Measurements from ENCODE around the gene KIAA0513.
A peak's percentile ranks its signal among the peaks of the same experiment; 100 is the strongest.

The KIAA0513 gene

DNA sequence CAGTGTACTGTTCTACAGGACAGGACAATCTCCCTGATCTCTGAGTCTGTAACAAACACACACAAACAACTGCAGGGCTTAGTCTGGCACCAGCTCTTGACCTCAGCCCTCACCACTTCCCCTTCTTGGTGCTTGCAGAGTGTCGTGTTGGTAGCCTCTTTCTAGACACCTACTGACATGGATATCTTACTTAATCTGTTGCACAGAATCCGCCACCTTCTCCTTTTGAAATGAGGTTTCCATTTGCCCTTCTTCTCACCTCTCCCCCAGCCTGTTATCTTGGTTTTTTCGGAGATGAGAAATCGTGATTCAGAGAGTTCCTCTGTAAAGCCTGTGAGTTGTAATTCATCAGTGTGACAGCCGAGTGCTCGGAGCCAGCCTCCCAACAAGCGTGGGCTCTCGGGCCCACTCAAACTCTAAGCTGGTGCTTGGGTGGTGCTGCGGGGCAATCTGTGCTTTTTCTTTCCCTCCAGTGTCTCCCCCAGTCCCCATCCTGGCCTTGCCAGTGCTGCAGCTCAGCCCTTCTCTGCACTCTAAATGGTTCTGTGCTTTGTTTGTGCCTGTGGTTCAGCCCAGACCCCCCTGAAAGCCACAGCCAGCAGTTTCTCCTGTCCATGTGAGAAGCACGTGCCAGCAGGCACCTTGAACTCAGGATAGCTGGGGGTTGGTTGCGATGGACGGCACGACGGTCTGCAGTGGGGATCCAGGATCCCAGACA, 28.1 kb downstream of the KIAA0513 start:
- peak; percentile 51 to 75 (median 63) for DNase-seq
- Histone ChIP-seq H3K4me3 (ENCODE audit: insufficient read depth, low read depth, low read length, poor library complexity, severe bottlenecking) (peak overlapping the region; percentile 38), H3K36me3 (ENCODE audit: control insufficient read depth, insufficient read depth, low read length) (no peaks in the 10 kb centered on the region), H3K9me3 (ENCODE audit: control insufficient read depth, low read length) (no peaks in the 10 kb centered on the region), H3K27ac (ENCODE audit: insufficient read depth, low read length, poor library complexity, severe bottlenecking) (peak overlapping the region; percentile 72), H3K4me1 (ENCODE audit: control insufficient read depth, insufficient read depth, low read length, poor library complexity, severe bottlenecking) (peaks cover 26% of the 10 kb centered on the region), H3K27me3 (replicated peaks; ENCODE audit: control insufficient read depth, insufficient read depth, low read length, poor library complexity, severe bottlenecking) (no peaks in the 10 kb centered on the region)

DNA sequence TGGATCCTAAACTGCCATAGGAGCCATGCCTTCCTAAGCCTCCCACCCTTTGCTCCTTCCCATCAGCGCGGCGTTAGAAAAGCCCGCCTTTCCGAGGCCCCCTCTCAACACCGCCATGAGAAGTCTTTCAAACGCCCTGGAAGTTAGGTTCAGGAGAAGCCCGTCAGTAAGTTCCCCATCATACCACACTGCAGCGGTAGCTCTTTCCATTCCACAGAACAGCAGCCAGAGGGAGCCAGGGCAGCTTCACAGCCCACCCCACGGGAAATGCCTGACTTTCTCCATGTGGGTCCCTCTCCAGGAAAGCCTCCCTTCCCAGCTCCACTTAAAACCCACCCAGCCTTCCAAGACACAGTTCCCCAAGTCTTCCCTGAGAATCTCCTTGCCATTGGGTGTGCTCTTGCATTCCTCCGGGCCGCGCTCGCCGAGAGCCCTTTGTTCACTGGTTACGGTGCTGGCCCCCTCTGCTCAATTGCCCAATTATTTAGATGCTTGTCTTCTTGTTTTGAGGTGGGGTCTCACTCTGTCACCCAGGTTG, 28.7 kb downstream of the KIAA0513 start:
- H3K4me1 ChIP-seq (ENCODE audit: control insufficient read depth, insufficient read depth, low read length, poor library complexity, severe bottlenecking): peaks cover 26% of the 10 kb centered on the region
- no peaks in the 10 kb centered on the region for H3K27me3 ChIP-seq (replicated peaks; ENCODE audit: control insufficient read depth, insufficient read depth, low read length, poor library complexity, severe bottlenecking)
- H3K27ac ChIP-seq (ENCODE audit: insufficient read depth, low read length, poor library complexity, severe bottlenecking): peak overlapping the region; percentile 72
- DNase-seq: no peak
- no peaks in the 10 kb centered on the region for H3K9me3 ChIP-seq (ENCODE audit: control insufficient read depth, low read length)
- H3K36me3 ChIP-seq (ENCODE audit: control insufficient read depth, insufficient read depth, low read length): no peaks in the 10 kb centered on the region
- H3K4me3 ChIP-seq (ENCODE audit: insufficient read depth, low read depth, low read length, poor library complexity, severe bottlenecking): peak overlapping the region; percentile 38

- H3K27me3 ChIP-seq (replicated peaks; ENCODE audit: control insufficient read depth, insufficient read depth, low read length, poor library complexity, severe bottlenecking): no peaks in the 10 kb centered on the region
- peaks cover 26% of the 10 kb centered on the region for H3K4me1 ChIP-seq (ENCODE audit: control insufficient read depth, insufficient read depth, low read length, poor library complexity, severe bottlenecking)
- H3K9me3 ChIP-seq (ENCODE audit: control insufficient read depth, low read length): no peaks in the 10 kb centered on the region
- no peak for DNase-seq
- H3K27ac ChIP-seq (ENCODE audit: insufficient read depth, low read length, poor library complexity, severe bottlenecking): peak overlapping the region; percentile 41
- H3K4me3 ChIP-seq (ENCODE audit: insufficient read depth, low read depth, low read length, poor library complexity, severe bottlenecking): no peak overlapping the region
- no peaks in the 10 kb centered on the region for H3K36me3 ChIP-seq (ENCODE audit: control insufficient read depth, insufficient read depth, low read length)
Observed at GRCh38 chr16:85057212-85057889, 29.8 kb downstream of the KIAA0513 start.

DNA sequence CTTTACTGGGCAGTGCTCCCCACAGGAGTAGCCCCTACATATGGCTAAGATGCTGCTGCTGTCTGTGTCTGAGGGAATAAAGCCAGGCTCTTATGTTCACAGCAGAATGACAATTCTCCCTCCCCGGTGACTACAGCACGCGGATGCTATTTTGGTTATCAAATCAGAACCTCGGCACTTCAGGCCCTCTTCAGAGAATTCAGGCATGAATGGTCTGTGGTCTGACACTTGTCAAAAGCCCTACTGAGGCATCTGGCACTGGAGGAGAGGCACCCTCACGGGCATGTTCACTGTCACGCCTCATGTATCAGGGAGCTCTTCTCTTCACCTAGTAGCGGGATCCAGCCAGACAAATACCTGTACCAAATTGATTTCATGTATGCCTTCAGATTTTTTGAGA, 30.4 kb downstream of the KIAA0513 start:
- H3K27me3 ChIP-seq (replicated peaks; ENCODE audit: control insufficient read depth, insufficient read depth, low read length, poor library complexity, severe bottlenecking): no peaks in the 10 kb centered on the region
- no peak overlapping the region for H3K4me3 ChIP-seq (ENCODE audit: insufficient read depth, low read depth, low read length, poor library complexity, severe bottlenecking)
- peak overlapping the region; percentile 41 for H3K27ac ChIP-seq (ENCODE audit: insufficient read depth, low read length, poor library complexity, severe bottlenecking)
- H3K4me1 ChIP-seq (ENCODE audit: control insufficient read depth, insufficient read depth, low read length, poor library complexity, severe bottlenecking): peaks cover 26% of the 10 kb centered on the region
- H3K9me3 ChIP-seq (ENCODE audit: control insufficient read depth, low read length): no peaks in the 10 kb centered on the region
- DNase-seq: no peak
- H3K36me3 ChIP-seq (ENCODE audit: control insufficient read depth, insufficient read depth, low read length): no peaks in the 10 kb centered on the region

DNA sequence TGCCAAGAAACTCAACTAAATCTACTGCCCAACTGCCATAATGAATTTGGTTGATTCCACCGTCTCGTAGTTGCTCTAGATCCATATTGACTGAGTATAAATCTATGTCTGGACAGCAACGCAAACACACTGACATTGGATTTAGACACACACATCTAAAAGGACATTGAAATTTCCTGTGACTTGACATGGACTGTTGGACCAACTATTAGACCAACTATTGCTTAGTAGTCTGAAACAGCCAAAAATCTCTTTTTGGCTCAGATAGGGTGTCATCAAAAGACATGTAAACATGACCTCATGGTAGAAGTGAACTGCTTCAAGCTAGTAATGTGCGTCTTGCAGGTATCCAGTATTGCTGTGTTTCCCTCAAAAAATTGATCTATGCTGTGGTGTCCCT, 31.3 kb downstream of the KIAA0513 start:
- H3K27me3 ChIP-seq (replicated peaks; ENCODE audit: control insufficient read depth, insufficient read depth, low read length, poor library complexity, severe bottlenecking): no peaks in the 10 kb centered on the region
- H3K9me3 ChIP-seq (ENCODE audit: control insufficient read depth, low read length): no peaks in the 10 kb centered on the region
- no peak for DNase-seq
- H3K4me1 ChIP-seq (ENCODE audit: control insufficient read depth, insufficient read depth, low read length, poor library complexity, severe bottlenecking): peaks cover 26% of the 10 kb centered on the region
- no peak overlapping the region for H3K27ac ChIP-seq (ENCODE audit: insufficient read depth, low read length, poor library complexity, severe bottlenecking)
- H3K4me3 ChIP-seq (ENCODE audit: insufficient read depth, low read depth, low read length, poor library complexity, severe bottlenecking): no peak overlapping the region
- no peaks in the 10 kb centered on the region for H3K36me3 ChIP-seq (ENCODE audit: control insufficient read depth, insufficient read depth, low read length)

DNA sequence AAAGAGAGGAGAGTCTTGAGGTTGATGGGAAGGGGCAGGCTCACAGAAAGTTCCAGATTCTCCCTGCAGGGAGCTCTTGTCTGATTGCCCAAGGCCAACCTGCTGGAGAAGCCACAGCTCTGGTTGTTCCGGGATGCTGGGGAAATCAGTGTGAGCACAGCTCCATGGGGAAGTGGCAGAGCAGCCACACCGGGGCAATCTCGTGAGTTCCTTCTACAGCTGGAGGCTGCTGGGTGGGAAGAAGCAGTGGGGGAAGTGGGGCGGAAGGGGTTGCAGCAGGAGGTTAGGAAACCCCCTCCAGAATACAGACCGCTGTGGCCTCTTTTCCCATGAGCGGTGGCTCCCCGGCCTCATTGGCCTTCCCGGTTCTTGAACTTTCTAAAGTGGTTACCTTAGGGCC, 34.0 kb downstream of the KIAA0513 start:
- Histone ChIP-seq H3K4me1 (ENCODE audit: control insufficient read depth, insufficient read depth, low read length, poor library complexity, severe bottlenecking) (peaks cover 4% of the 10 kb centered on the region), H3K27ac (ENCODE audit: insufficient read depth, low read length, poor library complexity, severe bottlenecking) (no peak overlapping the region), H3K4me3 (ENCODE audit: insufficient read depth, low read depth, low read length, poor library complexity, severe bottlenecking) (no peak overlapping the region), H3K27me3 (replicated peaks; ENCODE audit: control insufficient read depth, insufficient read depth, low read length, poor library complexity, severe bottlenecking) (no peaks in the 10 kb centered on the region), H3K9me3 (ENCODE audit: control insufficient read depth, low read length) (no peaks in the 10 kb centered on the region), H3K36me3 (ENCODE audit: control insufficient read depth, insufficient read depth, low read length) (peaks cover 4% of the 10 kb centered on the region)
- DNase-seq: no peak

GRCh38 chr16:85062323-85062722, 34.7 kb downstream of the KIAA0513 start:
- H3K27me3 ChIP-seq (replicated peaks; ENCODE audit: control insufficient read depth, insufficient read depth, low read length, poor library complexity, severe bottlenecking): no peaks in the 10 kb centered on the region
- H3K36me3 ChIP-seq (ENCODE audit: control insufficient read depth, insufficient read depth, low read length): peaks cover 10% of the 10 kb centered on the region
- no peaks in the 10 kb centered on the region for H3K9me3 ChIP-seq (ENCODE audit: control insufficient read depth, low read length)
- H3K4me3 ChIP-seq (ENCODE audit: insufficient read depth, low read depth, low read length, poor library complexity, severe bottlenecking): no peak overlapping the region
- H3K27ac ChIP-seq (ENCODE audit: insufficient read depth, low read length, poor library complexity, severe bottlenecking): no peak overlapping the region
- DNase-seq: no peak
- no peaks in the 10 kb centered on the region for H3K4me1 ChIP-seq (ENCODE audit: control insufficient read depth, insufficient read depth, low read length, poor library complexity, severe bottlenecking)

- no peak for DNase-seq
- Histone ChIP-seq H3K4me1 (ENCODE audit: control insufficient read depth, insufficient read depth, low read length, poor library complexity, severe bottlenecking) (no peaks in the 10 kb centered on the region), H3K4me3 (ENCODE audit: insufficient read depth, low read depth, low read length, poor library complexity, severe bottlenecking) (no peak overlapping the region), H3K9me3 (ENCODE audit: control insufficient read depth, low read length) (no peaks in the 10 kb centered on the region), H3K36me3 (ENCODE audit: control insufficient read depth, insufficient read depth, low read length) (peaks cover 14% of the 10 kb centered on the region), H3K27ac (ENCODE audit: insufficient read depth, low read length, poor library complexity, severe bottlenecking) (no peak overlapping the region), H3K27me3 (replicated peaks; ENCODE audit: control insufficient read depth, insufficient read depth, low read length, poor library complexity, severe bottlenecking) (no peaks in the 10 kb centered on the region)
Observed at GRCh38 chr16:85062845-85063244, 35.2 kb downstream of the KIAA0513 start.

DNA sequence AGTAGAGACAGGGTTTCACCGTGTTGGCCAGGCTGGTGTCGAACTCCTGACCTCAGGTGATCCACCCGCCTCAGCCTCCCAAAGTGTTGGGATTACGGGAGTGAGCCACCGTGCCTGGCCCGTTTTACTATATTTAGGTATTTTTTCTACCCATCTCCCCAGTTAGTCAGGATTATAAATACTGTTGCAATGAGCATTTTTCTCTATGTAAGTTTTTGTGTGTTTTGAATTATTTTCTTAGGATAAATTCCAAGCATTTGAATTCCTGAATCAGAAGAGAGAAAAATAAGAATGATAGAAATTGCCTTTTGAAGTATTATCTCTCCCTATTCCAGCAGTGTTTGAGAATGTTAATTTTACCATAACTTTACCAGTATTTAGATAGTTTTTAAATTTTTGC, 36.6 kb downstream of the KIAA0513 start:
- H3K36me3 ChIP-seq (ENCODE audit: control insufficient read depth, insufficient read depth, low read length): peaks cover 18% of the 10 kb centered on the region
- H3K27ac ChIP-seq (ENCODE audit: insufficient read depth, low read length, poor library complexity, severe bottlenecking): no peak overlapping the region
- H3K27me3 ChIP-seq (replicated peaks; ENCODE audit: control insufficient read depth, insufficient read depth, low read length, poor library complexity, severe bottlenecking): no peaks in the 10 kb centered on the region
- no peaks in the 10 kb centered on the region for H3K4me1 ChIP-seq (ENCODE audit: control insufficient read depth, insufficient read depth, low read length, poor library complexity, severe bottlenecking)
- H3K4me3 ChIP-seq (ENCODE audit: insufficient read depth, low read depth, low read length, poor library complexity, severe bottlenecking): no peak overlapping the region
- H3K9me3 ChIP-seq (ENCODE audit: control insufficient read depth, low read length): no peaks in the 10 kb centered on the region
- DNase-seq: no peak

GRCh38 chr16:85065099-85065498, 37.5 kb downstream of the KIAA0513 start:
- DNase-seq: no peak
- Histone ChIP-seq H3K36me3 (ENCODE audit: control insufficient read depth, insufficient read depth, low read length) (peaks cover 26% of the 10 kb centered on the region), H3K9me3 (ENCODE audit: control insufficient read depth, low read length) (no peaks in the 10 kb centered on the region), H3K4me3 (ENCODE audit: insufficient read depth, low read depth, low read length, poor library complexity, severe bottlenecking) (no peak overlapping the region), H3K27ac (ENCODE audit: insufficient read depth, low read length, poor library complexity, severe bottlenecking) (no peak overlapping the region), H3K27me3 (replicated peaks; ENCODE audit: control insufficient read depth, insufficient read depth, low read length, poor library complexity, severe bottlenecking) (no peaks in the 10 kb centered on the region), H3K4me1 (ENCODE audit: control insufficient read depth, insufficient read depth, low read length, poor library complexity, severe bottlenecking) (no peaks in the 10 kb centered on the region)
